Activated CD8-positive, alpha-beta memory T cell treated with anti-CD3 and anti-CD28 coated beads, Interleukin-2, amount 50 U/mL, for 24 hours (primary cell): ENCODE results near the gene ROCK2.

Source experiments
- DNase-seq: peaks from one replicate; pipeline ENCODE4 v3.0.0-alpha.2; 2020; ENCODE audit errors: extremely low read depth

Gene ROCK2

DNA sequence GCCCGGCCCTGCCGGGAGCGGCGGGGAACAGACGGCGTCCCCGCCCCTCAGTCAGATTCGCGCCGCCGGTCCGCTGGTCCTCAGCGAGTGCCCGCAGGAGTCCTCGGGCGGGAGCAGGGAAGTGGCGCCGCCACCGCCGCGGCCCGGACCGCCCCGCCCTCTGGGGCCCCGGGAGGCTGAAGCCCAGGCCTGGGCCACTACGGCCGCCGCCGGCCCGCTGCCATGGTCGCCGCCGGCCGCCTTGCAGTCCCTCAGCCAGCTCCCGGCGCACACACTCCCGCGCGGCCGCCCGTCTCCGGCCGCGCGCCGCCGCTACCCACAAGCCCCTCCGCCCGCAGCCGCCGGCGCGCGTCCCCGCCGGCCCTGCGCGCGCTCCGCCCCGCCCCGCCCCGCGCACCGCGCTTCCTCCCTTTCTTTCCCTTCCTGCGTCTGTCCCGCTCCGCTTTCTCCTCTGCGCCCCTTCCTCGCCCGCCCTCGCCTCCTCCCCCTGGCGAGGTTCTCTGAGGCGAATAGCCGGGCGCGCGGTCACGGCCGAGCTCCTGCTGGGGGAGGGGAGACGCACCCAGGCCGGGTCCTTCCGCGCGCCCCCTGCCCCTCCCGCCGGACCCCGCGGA lies at the start of gene ROCK2:
ROCK2 (minus strand) TSS at position 295 of the 614 bp plus-strand sequence. CDS start 500 bp downstream, outside the sequence.
- no peak for DNase-seq

DNA sequence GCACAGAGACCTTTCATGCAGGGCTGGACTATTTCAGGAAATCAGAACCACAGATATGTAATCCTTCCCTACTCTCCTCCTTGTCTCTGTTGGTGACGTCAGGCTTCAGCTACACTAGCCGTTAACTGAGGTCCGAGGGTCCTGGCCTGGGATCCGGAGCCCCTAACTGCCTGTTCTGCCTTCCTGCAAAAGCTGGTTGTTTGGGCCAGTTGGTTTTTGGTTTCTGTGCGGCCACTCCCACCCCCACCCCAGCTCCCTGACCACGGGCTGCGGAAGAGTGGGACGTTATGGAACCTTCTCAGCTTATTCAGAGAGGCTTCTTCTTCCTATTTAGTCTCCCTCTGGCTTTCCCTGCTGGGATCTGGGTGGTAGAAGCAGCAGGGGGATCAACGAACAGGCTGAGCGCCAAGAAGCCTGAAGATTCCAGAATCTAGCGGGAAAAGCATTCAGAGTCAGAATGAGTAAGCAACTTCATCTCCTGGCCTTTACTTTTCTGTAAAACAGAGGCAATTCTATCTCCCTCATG lies 49.3 kb upstream of the ROCK2 start:
- no peak for DNase-seq

- DNase-seq: no peak
Observed at GRCh38 chr2:11391942-11392266, 47.5 kb upstream of the ROCK2 start.

DNA sequence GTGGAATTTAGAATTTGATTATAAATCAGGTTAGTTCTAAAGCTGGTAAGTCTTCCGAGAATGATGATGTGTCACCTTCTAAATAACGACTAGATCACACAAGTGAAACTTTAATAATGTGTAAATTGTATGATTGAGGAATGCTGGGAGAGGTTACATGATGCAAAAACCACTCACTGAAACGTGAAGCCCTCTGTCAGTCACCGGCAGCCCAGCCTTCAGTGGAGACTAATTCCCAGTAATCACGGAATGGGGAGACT lies 45.9 kb upstream of the ROCK2 start:
- DNase-seq: no peak

GRCh38 chr2:11389551-11390398 lies 45.3 kb upstream of the ROCK2 start:
- DNase-seq: no peak

DNA sequence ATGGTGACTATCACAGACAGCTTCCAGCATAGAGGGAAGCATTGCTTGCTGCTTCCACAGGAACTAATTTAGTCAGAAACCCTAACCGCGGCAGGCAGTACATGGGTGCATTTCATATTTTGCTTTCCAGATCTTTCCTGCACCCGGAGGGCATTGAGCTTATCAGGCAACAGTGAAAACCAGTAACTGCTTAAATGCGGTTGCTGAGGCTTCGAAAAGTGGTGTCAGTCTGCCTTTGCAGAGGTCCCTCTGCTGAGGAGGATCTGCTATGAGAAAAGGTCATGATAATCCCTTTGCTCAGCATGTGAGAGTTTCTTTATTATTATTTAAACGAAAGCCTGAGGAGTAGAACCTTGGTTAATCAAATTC lies 44.6 kb upstream of the ROCK2 start:
- DNase-seq: no peak

- DNase-seq: no peak
Observed at GRCh38 chr2:11388262-11389051, 44.0 kb upstream of the ROCK2 start.

GRCh38 chr2:11387843-11388242 lies 43.4 kb upstream of the ROCK2 start:
- DNase-seq: no peak

GRCh38 chr2:11387100-11387390 lies 42.6 kb upstream of the ROCK2 start:
- no peak for DNase-seq

DNA sequence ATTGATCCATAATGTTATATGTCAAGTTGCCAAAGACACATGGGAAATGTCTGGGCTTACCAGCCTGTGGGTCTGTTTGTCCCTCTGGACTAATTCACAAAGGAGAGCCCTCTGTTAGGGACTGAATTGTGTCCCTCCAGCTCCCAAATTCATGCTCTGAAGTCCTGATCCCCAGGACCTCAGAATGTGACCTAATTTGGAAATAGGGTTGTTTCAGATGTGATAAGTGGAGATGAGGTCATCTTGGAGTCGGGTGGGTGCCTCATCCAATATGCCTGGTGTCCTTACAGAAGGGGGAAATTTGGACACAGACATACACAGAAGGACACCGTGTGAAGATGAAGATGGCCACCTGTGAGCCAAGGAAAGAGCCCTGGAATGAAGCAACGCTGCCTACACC lies 41.4 kb upstream of the ROCK2 start:
- DNase-seq: no peak

DNA sequence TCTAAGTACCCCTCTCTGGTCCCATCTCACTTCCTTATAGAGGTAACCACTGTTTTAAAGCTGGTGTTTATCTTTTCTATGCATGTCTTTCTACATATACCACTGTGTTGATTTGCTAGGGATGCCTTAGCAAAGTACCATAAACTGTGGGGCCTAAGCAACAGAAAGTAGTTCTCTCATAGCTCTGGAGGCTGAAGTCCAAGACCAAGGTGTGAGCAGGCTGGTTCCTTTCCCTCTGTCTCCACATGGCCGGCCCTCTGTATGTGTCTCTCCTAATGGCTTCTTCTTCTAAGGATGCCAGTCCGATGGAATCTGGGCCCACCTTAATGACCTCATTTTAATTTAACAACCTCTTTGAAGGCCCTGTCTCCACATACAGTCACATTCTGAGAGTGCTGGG lies 40.8 kb upstream of the ROCK2 start:
- no peak for DNase-seq

DNA sequence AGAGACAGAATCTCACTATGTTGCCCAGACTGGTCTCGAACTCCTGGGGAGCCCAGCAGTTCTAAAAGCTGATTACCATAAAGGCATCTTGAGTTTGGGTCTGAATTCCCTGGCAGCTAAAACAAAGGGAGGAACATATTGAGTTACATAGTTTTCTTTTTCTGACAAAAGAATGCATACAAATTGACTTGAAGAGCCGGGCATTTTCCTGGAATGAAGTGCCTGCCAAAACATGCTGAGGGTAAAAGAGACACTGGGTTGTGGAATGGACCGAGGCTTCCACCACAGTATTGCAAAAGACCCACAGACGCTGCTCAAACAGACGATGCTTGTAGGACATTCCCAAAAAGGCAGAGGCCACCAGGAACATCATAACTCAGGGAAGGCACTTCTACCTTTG lies 35.1 kb upstream of the ROCK2 start:
- DNase-seq: no peak

GRCh38 chr2:11377928-11378545 lies 33.6 kb upstream of the ROCK2 start:
- DNase-seq: no peak

DNA sequence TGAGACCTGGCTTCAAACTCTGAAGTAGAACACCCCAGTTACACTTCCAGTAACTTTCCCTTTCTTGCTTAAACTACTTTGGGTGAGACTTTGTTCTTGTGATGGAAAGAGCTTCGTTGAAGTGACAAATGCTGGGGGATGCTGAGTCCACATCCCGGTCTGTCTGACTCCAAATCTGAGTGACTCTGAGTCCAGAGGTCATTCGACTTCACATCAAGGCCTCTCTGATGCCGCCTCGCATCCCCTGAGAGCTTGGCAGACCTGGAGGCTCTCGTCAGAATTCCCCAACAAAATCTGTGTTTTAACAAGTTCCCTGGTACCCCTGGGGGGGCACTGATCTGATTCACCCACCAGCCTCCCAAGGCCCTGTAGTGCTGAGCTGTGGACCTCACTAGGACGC lies 31.6 kb upstream of the ROCK2 start:
- no peak for DNase-seq

- DNase-seq: no peak
Observed at GRCh38 chr2:11375689-11376027, 31.2 kb upstream of the ROCK2 start.

DNA sequence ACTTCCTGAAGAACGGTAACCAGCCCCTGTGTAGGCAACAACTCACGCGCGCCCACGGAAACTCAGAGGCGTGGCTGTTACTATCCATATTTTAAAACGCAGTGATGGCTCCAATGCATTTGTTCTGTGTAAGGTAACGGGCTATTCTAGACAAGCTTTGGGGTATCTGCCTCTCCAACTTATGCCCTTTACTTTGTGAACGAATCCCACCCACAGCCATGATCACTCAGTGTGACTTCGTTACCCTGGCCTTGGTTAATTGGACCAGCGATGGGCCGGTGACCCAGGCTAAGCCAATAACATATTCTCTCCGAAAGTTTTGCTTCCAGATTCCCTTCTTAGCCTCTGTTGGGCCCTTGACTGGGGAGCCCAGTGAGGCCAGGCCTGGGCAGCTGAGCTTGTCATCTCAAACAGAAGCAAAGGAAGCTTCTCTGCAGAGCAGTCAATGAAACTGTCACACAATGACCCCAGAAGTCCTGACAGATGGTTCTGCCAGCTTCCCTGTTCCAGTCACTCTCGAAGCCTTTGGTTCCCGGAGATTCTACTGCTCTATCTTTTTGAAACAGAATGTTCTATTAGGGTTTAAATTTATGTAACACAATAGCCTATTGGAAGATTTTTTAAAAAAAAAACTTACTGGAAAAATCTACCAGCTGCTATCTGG lies 30.7 kb upstream of the ROCK2 start:
- DNase-seq: no peak

DNA sequence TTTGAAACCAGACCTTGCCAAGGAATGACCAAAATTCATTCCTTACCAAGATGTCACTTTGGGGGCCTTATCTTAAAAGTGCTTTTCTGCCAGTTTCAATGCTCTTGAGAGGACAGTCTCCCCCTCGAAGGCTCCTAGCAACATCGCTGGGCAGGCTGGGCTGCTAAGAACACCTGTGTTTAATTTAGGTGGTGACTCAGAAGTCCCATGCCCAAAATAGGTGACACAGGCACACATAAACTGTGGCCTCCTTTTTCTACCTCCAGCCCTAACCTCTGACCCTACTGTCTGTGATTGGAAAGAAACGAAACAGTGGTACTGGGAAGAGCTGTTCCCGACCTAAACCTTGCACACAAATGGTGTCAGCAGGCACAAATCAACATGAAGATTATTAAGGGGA lies 28.7 kb upstream of the ROCK2 start:
- no peak for DNase-seq

GRCh38 chr2:11371092-11371937 lies 26.9 kb upstream of the ROCK2 start:
- no peak for DNase-seq

DNA sequence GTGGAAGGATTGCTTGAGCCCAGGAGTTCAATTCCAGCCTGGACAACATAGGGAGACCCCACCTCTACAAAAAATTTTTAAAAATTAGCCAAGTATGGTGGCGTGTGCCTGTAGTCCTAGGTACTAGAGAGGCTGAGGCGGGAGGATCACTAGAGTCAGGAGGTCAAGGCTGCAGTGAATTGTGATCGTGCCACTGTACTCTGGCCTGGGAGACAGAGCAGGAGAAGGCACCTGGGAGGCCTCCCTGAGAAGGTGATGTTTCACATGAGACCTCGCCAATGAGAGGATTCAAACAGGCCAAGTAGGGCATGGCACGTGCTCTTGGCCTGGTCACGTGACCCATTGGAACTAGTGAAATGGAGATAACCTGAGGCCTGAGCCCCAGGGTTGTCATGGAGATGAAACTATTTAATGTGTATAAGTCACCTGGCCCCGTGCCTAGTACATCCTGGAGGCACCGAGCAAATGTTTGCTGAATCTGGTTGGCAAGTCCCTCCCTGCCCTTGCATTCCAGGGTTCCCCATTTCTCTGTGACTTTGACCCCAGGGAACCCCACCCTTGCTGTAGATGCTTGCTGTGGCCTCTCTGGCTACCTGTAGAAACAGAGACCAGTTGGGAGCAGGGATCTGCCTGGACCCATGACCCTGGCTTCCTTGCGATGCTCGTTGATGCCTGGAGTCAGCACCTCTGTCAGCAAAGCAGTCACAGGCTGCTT lies 26.1 kb upstream of the ROCK2 start:
- DNase-seq: no peak

GRCh38 chr2:11368059-11368572 lies 23.7 kb upstream of the ROCK2 start:
- no peak for DNase-seq
